ENCODE data around the gene GHR.

GRCh38 chr5:42761791-42762190 is 338.6 kb downstream of the GHR start:
- TF ChIP-seq EP300 (IDR thresholded peaks at IDR 0.05) (no peak), POLR2A (IDR thresholded peaks at IDR 0.05) (no peak), CTCF (IDR thresholded peaks at IDR 0.05) (no peak), POLR2AphosphoS5 (IDR thresholded peaks at IDR 0.05) (no peak)
